Common myeloid progenitor, CD34-positive (primary cell): ENCODE data around the gene CYP2A7.
"Not testable (repeated sequence)": the region's sequence is repeated elsewhere in the genome, so short reads cannot be mapped to it uniquely, and the experiment has no call there.

Experiments
- CTCF ChIA-PET: fragments of 350-600 bp; sonication (Branson Sonifier 250); formaldehyde crosslinking; loops from one replicate; lab custom pipeline; 2021; ENCODE audit warnings: antibody characterized with exemption; lab: Charles Lee
- POLR2A ChIA-PET: fragments of 350-600 bp; sonication (Branson Sonifier 250); formaldehyde crosslinking; loops from one replicate; lab custom pipeline; 2021; ENCODE audit warnings: antibody characterized with exemption; lab: Charles Lee
- DNase-seq, 3 donors: peaks; one replicate each; pipeline versions ENCODE4 v3.0.0 to v3.0.0-alpha.2; 2013
- H3K27ac ChIP-seq, 2 experiments: 1 replicate in 1 of 2; 2 replicates in 1 of 2; pipeline ENCODE4 v1.7.0; 2013; ENCODE audit warnings: inconsistent platforms in 2 of 2, low read length in 2 of 2, mild to moderate bottlenecking in 2 of 2, low read depth in 1 of 2, moderate library complexity in 1 of 2; ENCODE audit not compliant: severe bottlenecking in 2 of 2, insufficient read depth in 1 of 2, poor library complexity in 1 of 2
- H3K27me3 ChIP-seq, 5 experiments: replicated peaks in 2 of 5; 1 replicate in 3 of 5; 2 replicates in 2 of 5; pipeline versions ENCODE4 v1.6.1 to v1.7.0; 2013; ENCODE audit warnings: low read length in 4 of 5, mild to moderate bottlenecking in 2 of 5, moderate library complexity in 2 of 5, inconsistent platforms in 1 of 5; ENCODE audit not compliant: insufficient read depth in 5 of 5, control insufficient read depth in 4 of 5
- H3K36me3 ChIP-seq, 4 experiments: 1 replicate in 2 of 4; 2 replicates in 2 of 4; pipeline versions ENCODE4 v1.6.1 to v1.7.0; 2013; ENCODE audit warnings: low read length in 3 of 4, control low read depth in 1 of 4, mild to moderate bottlenecking in 1 of 4; ENCODE audit not compliant: control insufficient read depth in 4 of 4, insufficient read depth in 4 of 4
- H3K4me1 ChIP-seq, 4 experiments: 1 replicate in 3 of 4; 2 replicates in 1 of 4; pipeline versions ENCODE4 v1.6.1 to v1.7.1; 2013; ENCODE audit warnings: low read length in 3 of 4, mild to moderate bottlenecking in 3 of 4, control low read depth in 1 of 4, inconsistent platforms in 1 of 4, moderate library complexity in 1 of 4; ENCODE audit not compliant: control insufficient read depth in 4 of 4, insufficient read depth in 4 of 4; ENCODE audit errors: control extremely low read depth in 1 of 4
- H3K4me3 ChIP-seq, 7 experiments: 1 replicate in 4 of 7; 2 replicates in 3 of 7; pipeline versions ENCODE4 v1.5.1 to v1.7.0; 2013; ENCODE audit warnings: mild to moderate bottlenecking in 7 of 7, low read length in 6 of 7, moderate library complexity in 6 of 7, inconsistent platforms in 2 of 7, low read depth in 2 of 7, control low read depth in 1 of 7; ENCODE audit not compliant: insufficient read depth in 4 of 7, control insufficient read depth in 1 of 7; ENCODE audit errors: extremely low read depth in 1 of 7
- H3K9me3 ChIP-seq, 5 experiments: 1 replicate in 4 of 5; 2 replicates in 1 of 5; pipeline versions ENCODE4 v1.6.1 to v1.7.1; 2013; ENCODE audit warnings: low read length in 4 of 5, mild to moderate bottlenecking in 2 of 5, inconsistent platforms in 1 of 5, low read depth in 1 of 5, moderate library complexity in 1 of 5; ENCODE audit not compliant: control insufficient read depth in 4 of 5, insufficient read depth in 2 of 5; ENCODE audit errors: control extremely low read depth in 1 of 5
- WGBS: methylation state at CpG from one replicate; pipeline ENCODE4 v1.1.5; 2013; ENCODE audit not compliant: insufficient coverage; 5-methylcytosine and 5-hydroxymethylcytosine counted together

CYP2A7 gene

GRCh38 chr19:40879349-40879748, 2.7 kb downstream of the CYP2A7 start:
- DNase-seq, result not testable (repeated sequence)

DNA sequence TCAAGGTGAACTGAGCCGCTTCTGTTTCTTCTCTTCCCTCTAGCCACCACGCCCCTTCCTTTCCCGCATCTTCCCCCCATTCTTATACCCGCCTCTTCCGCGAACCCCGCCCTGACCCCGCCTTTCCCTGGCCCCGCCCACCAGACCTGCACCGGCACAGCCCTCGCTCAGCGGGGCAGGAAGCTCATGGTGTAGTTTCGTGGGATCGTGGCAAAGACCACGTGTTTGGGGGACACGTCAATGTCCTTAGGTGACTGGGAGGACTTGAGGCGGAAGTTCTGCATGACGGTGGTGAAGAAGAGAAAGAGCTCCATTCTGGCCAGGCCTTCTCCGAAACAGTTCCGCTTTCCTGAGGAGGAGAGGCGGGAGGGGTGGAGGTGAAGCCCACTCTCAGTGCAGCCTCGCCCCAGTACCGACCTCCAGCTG, 6.5 kb downstream of the CYP2A7 start:
- Histone ChIP-seq H3K4me1 (peaks cover 0 to 15% (median 7%) of the 10 kb centered on the region in 4 experiments), H3K27me3 (peaks cover 0 to 14% (median 0%) of the 10 kb centered on the region in 5 experiments), H3K4me3 (peak overlapping the region in 3 of 7 experiments; percentile 28 to 69 (median 44))
- 0% methylated on average over 1 of the region's 23 CpGs for WGBS
- CTCF ChIA-PET, H3K27ac ChIP-seq, H3K36me3 ChIP-seq, H3K9me3 ChIP-seq: not testable (repeated sequence)
- DNase-seq, result peak; percentile 76 to 93 (median 89)
- POLR2A ChIA-PET, result interaction anchor here (0.6 kb wide), 1 partner anchor 1430 kb away, joined by 5 read pairs; the partner anchor contains the start of gene SUPT5H

More at GRCh38 chr19:40879349-40879748, 2.7 kb downstream of the CYP2A7 start:
- peaks cover 0 to 36% (median 3%) of the 10 kb centered on the region in 5 experiments for H3K27me3 ChIP-seq
- CTCF ChIA-PET, H3K36me3 ChIP-seq, H3K27ac ChIP-seq, H3K4me3 ChIP-seq, H3K9me3 ChIP-seq: not testable (repeated sequence)
- 83% methylated on average over 1 of the region's 4 CpGs for WGBS
- POLR2A ChIA-PET, result interaction anchor here (0.5 kb wide), 1 partner anchor 357 kb away, joined by 4 read pairs; no protein-coding TSS in a partner anchor
- H3K4me1 ChIP-seq, result peaks cover 0 to 15% (median 7%) of the 10 kb centered on the region in 4 experiments

DNA sequence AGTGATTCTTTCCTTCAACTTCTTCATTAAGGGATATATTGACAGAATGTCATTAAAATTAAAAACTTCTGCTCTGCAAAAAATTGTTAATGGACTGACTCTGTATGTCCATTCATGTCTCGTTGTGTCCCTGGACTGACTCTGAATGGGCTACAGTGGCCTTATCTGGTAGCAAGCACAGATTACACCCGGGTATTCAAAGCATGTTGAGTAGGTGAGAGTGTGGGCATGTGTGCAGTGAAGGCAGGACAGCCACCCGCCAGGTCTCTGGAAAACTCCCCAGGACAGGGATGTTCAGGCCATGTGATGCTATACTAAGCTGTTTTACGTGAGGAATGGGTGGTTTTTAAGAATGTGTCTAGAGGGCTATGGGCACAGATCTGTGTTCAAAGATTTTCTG, 7.2 kb downstream of the CYP2A7 start:
- DNase-seq, CTCF ChIA-PET, H3K27ac ChIP-seq, H3K9me3 ChIP-seq, H3K36me3 ChIP-seq, POLR2A ChIA-PET: not testable (repeated sequence)
- H3K27me3 ChIP-seq, result peaks cover 0 to 10% (median 0%) of the 10 kb centered on the region in 5 experiments
- WGBS, result no CpG with 5 or more reads among the region's 4 CpGs
- H3K4me3 ChIP-seq, result peak overlapping the region in 3 of 7 experiments; percentile 28 to 69 (median 44)
- H3K4me1 ChIP-seq, result peaks cover 0 to 15% (median 7%) of the 10 kb centered on the region in 4 experiments

DNA sequence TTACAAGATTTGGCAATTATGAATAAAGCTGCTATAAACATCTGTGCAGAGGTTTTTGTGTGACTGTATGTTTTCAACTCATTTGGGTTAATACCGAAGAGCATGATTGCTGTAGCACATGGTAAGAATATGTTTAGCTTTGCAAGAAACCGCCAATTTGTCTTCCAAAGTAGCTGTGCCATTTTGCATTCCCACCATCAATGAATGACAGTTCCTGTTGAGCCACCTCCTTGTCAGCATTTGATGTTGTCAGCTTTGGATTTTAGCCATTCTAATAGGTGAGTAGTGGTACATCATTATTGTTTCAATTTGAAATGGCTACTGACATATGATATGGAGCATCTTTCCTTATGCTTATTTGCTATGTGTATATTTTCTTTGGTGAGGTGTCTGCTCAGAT, 8.2 kb downstream of the CYP2A7 start:
- DNase-seq, POLR2A ChIA-PET, CTCF ChIA-PET, H3K36me3 ChIP-seq, H3K27ac ChIP-seq, H3K27me3 ChIP-seq, H3K9me3 ChIP-seq, H3K4me3 ChIP-seq: not testable (repeated sequence)
- H3K4me1 ChIP-seq, result peaks cover 0 to 15% (median 7%) of the 10 kb centered on the region in 4 experiments
- WGBS, result no CpG with 5 or more reads among the region's 2 CpGs

- WGBS, result 100% methylated on average over 2 of the region's 2 CpGs
- Histone ChIP-seq H3K36me3 (no peaks in the 10 kb centered on the region), H3K4me3 (no peak overlapping the region), H3K4me1 (peaks cover 0 to 15% (median 7%) of the 10 kb centered on the region in 4 experiments), H3K27ac (no peak overlapping the region), H3K27me3 (peaks cover 0 to 2% (median 0%) of the 10 kb centered on the region in 5 experiments), H3K9me3 (no peaks in the 10 kb centered on the region)
- ChIA-PET POLR2A (no interaction called here), CTCF (no interaction called here)
- DNase-seq, result no peak
Observed at GRCh38 chr19:40872209-40872608, 9.8 kb downstream of the CYP2A7 start.

GRCh38 chr19:40867701-40868100, 14.3 kb downstream of the CYP2A7 start:
- WGBS, result 96% methylated on average over 5 of the region's 7 CpGs
- Histone ChIP-seq H3K36me3 (no peaks in the 10 kb centered on the region), H3K4me3 (no peak overlapping the region), H3K9me3 (no peaks in the 10 kb centered on the region), H3K27ac (no peak overlapping the region), H3K4me1 (no peaks in the 10 kb centered on the region), H3K27me3 (peaks cover 0 to 2% (median 0%) of the 10 kb centered on the region in 5 experiments)
- ChIA-PET CTCF (no interaction called here), POLR2A (no interaction called here)
- DNase-seq, result no peak

- H3K27ac ChIP-seq, result peak overlapping the region in 1 of 2 experiments; percentile 64
- peak in 2 of 3 donors; percentile 43 to 56 for DNase-seq
- H3K9me3 ChIP-seq, H3K36me3 ChIP-seq, H3K4me3 ChIP-seq, H3K4me1 ChIP-seq, H3K27me3 ChIP-seq, POLR2A ChIA-PET: not testable (repeated sequence)
- CTCF ChIA-PET, result interaction anchor here (0.6 kb wide), 1 partner anchor 202 kb away, joined by 3 read pairs; no protein-coding TSS in a partner anchor
- no CpG with 5 or more reads among the region's 9 CpGs for WGBS
Observed at GRCh38 chr19:40864739-40865496, 17.1 kb downstream of the CYP2A7 start.
